LNCaP clone FGC (cell line): Measurements from ENCODE around the gene PTPRD.
A peak's percentile ranks its signal among the peaks of the same experiment; 100 is the strongest.

Source experiments
- DNase-seq: peaks from one replicate; pipeline ENCODE4 v3.0.0-alpha.2; 2011; ENCODE audit warnings: low read depth
- H3K4me3 ChIP-seq: 2 replicates; pipeline ENCODE4 v1.5.1; 2011; ENCODE audit warnings: mild to moderate bottlenecking, low read depth, low read length, control low read depth
- CTCF ChIP-seq: IDR thresholded peaks from 2 replicates; pipeline ENCODE4 v1.5.1; 2012; ENCODE audit warnings: mild to moderate bottlenecking; ENCODE audit not compliant: control insufficient read depth, insufficient read depth; ENCODE audit errors: extremely low read depth

The PTPRD gene

GRCh38 chr9:10614196-10614800, 1.5 kb upstream of the PTPRD start:
- no peak overlapping the region for H3K4me3 ChIP-seq
- no peak for DNase-seq
- no peak for TF ChIP-seq CTCF

GRCh38 chr9:10613419-10613818, 617 bp upstream of the PTPRD start:
- no peak for TF ChIP-seq CTCF
- peak overlapping the region; percentile 21; the same call in 1 of the 2 replicates for H3K4me3 ChIP-seq
- DNase-seq = no peak

DNA sequence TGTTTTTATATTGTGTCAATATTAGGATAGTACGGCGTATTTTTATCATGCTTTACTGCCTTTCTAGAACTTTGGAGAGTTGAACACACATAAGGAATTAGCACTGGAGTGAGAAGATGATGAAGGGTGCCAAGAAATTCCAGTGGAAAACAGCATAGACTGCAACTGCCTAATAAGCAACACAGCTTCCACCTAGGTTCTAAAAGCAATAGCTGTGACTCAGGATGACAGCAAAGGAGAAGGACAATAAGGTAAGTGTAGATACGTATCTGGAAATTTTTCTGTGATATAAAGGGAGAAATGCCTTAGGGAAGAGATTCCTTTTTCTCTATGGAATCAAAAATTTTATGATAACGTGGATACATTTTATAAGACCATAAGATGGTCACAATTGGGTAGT, 7.4 kb downstream of the PTPRD start:
- no peak overlapping the region for H3K4me3 ChIP-seq
- DNase-seq = no peak
- TF ChIP-seq CTCF = no peak

GRCh38 chr9:10604927-10605326, 7.9 kb downstream of the PTPRD start:
- no peak for TF ChIP-seq CTCF
- no peak for DNase-seq
- H3K4me3 ChIP-seq = no peak overlapping the region

- TF ChIP-seq CTCF = no peak
- no peak for DNase-seq
- no peak overlapping the region for H3K4me3 ChIP-seq
Measured at GRCh38 chr9:10597801-10598200, 15.0 kb downstream of the PTPRD start.

DNA sequence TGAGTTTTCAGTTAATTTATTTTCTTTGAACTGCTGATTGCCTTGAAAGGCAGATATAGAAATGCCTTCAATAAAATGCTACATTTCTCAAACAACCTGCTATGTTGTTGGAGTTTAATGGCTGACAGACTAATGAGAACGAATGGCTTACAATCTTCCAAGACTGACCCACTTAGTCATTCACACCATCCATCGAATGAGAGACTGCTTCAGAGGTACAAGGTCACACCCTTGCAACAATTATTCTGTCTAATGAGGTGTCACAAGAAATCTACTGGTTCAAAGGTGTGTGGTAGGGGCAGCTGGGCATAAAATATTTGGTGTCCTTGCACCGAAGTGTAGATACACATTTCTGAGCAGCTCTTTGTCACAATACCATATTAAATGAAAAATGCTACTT, 18.3 kb downstream of the PTPRD start:
- no peak for TF ChIP-seq CTCF
- DNase-seq = no peak
- no peak overlapping the region for H3K4me3 ChIP-seq

GRCh38 chr9:10586407-10586806, 26.4 kb downstream of the PTPRD start:
- TF ChIP-seq CTCF = no peak
- DNase-seq = no peak
- no peak overlapping the region for H3K4me3 ChIP-seq
